LHCN-M2 (cell line): Measurements from ENCODE around the gene MICU1. TPM values are rescaled to one million over a fixed set of nuclear protein-coding genes. Genes with fewer than 3 reads are reported as not detected.
"Not testable (repeated sequence)": the region's sequence is repeated elsewhere in the genome, so short reads cannot be mapped to it uniquely, and the experiment has no call there.

Experiments used
- DNase-seq: peaks from one replicate; pipeline ENCODE4 v3.0.0-alpha.2; 2012; ENCODE audit warnings: low read depth
- total RNA-seq: library from RNA; depleted of rRNA; stranded (reverse); fragments of >200 nt; gene quantifications from 2 replicates; pipeline ENCODE4 v1.2.3, GENCODE V29; 2014

MICU1 gene
- total RNA-seq, 1 experiment from 2014 or later, result 58.2 TPM

DNA sequence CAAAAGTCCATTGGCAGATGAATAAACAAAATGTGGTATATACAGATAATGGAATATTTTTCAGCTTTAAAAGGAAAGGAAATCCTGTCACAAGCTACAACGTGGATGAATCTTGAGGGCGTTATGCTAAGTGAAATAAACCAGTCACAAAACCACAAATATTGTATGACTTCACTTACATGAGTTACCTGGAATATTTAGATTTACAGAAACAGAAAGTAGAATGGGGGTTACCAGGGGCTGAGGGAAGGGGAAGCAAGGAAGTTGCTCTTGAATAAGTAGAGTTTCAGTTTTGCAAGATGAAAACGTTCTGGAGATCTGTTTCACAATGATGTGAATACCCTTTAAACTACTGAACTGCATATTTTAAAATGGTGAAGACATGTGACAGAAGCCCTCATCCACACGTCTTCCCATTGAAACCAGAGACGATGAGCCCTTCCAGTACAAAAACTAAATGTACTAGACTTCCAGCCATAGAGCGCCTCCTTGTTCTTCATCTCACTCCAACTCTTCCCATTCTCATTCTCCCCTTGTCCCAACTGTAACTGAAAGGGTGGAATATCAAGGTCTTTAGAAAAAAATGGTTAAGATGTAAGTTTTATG is 62.4 kb downstream of the MICU1 start:
- no peak for DNase-seq

DNA sequence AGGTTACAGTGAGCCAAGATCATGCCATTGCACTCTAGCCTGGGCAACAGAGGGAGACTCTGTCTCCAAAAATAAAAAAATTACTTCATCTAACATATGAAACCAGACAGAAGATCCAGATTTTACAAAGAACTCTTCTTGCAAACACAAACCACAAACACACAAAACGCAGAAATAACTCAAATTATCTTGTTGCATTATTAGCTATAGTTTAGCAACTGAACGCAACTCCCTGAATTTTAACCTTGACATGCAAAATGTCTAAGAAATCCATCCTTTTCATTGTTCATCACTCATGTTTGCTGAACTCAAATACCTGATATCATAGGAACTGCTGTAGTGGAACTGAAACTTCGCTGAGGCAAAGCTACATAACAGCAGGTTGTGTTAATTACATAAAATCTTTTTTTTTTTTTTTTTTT is 64.1 kb downstream of the MICU1 start:
- no peak for DNase-seq

DNA sequence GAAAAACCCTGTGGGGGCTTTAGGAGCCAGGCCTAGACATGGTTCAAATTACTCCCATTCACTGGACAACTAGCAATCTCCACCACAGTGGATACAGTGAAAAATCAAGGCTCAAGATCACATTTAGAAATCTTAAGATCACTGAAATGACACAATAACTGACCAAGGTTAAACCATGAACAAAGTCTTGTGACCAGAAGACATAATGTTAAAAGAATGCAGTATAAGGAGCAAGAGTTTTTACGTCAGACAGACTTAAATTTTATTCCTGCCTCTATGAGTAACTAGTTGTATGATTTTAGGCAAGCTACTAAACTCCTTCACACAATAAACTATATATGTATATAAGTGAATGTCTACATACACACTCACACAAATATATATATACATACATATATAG is 68.5 kb downstream of the MICU1 start:
- peak; percentile 48 for DNase-seq

DNA sequence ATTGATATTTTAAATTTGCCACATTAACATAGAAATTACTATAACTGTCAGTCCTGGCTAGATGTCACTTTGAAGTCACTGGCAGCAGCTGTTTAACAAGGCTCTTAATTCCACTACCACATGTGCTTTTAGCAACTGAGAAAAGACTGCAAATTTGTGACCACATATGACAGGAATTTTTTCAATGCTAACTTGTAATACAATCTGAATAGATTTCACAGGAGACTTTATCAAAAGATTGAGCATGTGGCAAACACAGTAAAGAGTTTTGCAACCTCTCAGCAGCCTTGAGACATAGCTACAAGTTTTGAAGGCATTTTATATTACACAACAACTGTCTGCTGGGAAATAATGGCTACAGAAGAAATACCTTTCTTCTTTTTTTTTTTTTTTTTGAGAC is 73.0 kb downstream of the MICU1 start:
- DNase-seq, result peak; percentile 90

DNA sequence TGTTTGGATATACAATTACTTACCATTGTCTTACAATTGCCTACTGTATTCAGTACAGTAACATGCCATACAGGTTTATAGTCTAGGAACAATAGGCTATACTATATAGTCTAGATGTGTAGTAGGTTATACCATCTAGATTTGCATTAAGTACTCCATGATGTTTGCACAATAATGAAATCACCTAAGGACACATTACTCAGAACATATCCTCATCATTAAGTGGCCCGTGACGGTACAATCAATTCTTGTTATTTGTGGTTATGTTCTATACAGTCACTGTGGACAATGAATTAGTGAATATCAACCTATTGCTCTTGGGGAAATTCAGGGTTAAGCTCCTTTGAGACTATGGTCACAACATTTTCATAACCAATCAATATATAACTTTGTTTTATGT is 75.6 kb downstream of the MICU1 start:
- no peak for DNase-seq

DNA sequence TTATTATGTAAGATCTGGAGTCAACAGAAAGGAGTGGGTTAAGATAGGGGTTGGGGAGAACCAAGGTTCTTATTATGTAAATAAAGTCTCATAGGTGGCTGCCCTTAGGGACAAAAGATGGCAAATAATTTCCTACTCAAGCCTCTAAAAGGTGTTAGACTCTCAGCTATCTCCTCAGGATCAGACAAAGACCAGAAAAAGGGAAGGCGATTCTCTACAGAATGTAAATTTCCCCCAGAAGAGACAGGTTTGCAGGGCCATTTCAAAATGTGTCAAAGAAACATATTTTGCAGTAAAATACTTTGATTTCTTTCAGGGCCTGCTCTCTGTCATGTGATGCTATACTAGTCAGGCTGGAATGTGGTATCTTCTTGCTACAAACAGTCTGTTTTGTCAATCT is 80.3 kb downstream of the MICU1 start:
- no peak for DNase-seq

DNA sequence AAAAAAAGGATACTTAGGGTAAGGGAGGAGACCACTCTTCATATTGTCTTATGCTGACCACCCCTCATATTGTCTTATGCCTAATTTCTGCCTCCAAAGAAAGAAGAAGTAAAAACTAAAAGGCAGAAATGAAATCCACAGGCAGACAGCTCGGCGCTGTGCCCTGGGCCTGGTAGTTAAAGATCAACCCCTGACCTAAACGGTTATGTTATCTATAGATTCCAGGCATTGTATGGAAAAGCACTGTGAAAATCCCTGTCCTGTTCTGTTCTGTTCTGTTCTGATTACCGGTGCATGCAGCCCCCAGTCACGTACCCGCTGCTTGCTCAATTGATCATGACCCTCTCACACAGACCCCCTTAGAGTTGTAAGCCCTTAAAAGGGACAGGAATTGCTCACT is 82.0 kb downstream of the MICU1 start:
- DNase-seq, result not testable (repeated sequence)

DNA sequence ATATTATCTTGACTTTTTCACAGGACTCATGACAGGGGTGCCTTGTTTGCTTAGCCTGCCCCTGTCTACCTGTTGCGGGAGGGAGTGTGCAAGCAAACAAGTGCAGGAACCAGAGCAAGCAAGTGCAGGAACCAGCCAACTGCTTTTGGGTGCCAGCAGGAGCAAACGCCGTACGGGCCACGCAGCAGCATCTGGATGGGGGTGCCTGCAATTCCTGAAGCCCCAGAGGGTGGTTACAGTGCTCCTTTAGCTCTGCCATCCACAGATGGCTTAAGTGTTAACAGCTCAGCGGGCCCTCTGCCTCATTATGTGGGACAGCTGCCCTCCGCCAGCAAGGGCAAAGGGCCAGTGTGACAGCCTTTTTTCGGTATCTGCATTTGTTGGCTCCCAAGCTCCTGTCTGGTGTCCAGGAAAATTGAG is 83.5 kb downstream of the MICU1 start:
- no peak for DNase-seq

DNA sequence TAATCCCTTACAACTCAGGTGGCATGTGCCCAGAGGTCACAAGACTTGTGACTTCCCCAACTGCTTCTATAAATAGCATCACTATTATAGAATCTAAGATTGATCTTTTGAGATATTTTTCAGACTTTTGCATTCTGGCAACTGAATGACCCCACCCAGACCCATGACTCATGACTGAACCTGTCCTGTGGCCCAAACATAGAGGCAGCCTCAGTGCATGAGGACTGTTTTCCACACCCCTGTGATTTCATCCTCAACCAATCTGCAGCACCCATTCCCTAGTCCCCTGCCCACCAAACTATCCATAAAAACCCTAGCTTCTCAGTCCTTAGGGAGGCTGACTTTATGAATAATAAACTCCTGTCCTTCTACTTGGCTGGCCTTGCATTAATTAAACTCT is 84.5 kb downstream of the MICU1 start:
- DNase-seq, result peak; percentile 6

DNA sequence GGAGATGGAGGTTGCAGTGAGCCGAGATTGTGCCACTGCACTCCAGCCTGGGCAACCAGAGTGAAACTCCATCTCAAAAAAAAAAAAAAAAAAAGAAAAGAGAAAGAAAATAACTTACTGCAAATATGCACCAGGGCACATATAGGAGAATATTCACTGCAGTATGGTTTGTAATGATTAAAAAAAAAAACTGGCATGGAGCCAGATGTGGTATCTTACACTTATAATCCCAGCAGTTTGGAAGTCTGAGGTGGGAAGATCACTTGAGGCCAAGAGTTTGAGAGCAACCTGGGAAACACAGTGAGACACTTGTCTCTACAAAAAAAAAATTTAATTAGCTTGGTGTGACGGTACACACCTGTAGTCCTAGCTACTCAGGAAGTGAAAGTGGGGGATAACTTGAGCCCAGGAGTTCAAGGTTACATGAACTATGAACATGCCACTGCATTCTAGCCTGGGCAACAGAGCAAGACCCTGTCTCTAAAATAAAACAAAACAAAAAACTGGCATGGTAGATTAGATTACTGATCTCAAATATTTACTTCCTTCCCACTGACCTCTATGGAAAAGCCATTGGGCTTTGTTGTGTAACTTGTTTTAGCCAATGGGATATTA is 85.6 kb downstream of the MICU1 start:
- DNase-seq, result no peak

DNA sequence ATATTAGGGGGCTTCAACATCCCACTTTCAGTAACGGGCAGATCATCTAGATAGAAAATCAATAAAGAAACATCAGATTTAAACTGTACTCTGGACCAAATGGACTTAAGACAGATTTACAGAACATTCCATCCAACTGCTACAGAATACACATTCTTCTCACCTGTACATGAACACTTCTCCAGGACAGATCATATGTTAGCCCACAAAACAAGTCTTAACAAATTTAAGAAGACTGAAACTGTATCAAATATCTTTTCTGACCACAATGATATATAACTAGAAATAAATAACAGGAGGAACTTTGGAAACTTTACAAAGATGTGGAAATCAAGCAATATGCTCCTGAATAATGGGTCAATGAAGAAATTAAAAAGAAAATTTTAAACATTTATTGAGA is 86.7 kb downstream of the MICU1 start:
- DNase-seq, result no peak

DNA sequence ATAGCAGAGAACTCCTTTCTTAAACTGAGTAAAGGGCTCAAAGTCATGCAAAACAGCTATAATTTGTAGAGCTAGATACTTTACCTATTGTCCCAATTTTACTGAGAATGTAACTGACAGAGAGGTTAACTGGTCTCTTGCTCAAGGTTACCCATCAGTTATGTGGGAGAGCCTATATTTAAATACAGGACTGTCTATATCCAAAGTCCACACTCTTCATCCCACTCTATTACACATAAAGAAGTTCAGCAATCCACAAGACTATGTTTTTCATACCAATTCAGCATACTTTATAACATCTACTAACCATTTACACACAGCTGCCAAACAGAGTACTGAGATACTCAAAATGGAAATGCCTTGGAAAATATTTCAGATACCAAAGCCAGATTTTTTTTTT is 100.2 kb downstream of the MICU1 start:
- DNase-seq, result no peak

DNA sequence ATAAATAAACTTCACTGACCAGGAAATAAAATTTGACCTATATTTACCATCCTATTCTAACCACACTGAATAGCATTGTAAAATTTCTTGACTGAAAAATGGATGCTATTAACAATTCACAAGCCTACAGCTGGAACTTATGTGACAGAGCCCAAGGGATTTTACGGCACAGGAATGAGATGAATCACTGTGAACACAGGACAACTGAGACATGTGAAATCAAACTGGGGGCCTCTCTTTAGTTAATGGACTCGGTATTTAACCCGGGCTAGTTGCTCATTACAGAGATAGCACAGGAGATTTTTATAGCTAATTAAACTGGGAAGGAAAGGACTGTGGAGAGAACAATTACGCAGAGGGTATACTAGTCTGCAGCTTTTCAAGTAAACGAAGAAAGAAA is 100.6 kb downstream of the MICU1 start:
- DNase-seq, result peak; percentile 53

DNA sequence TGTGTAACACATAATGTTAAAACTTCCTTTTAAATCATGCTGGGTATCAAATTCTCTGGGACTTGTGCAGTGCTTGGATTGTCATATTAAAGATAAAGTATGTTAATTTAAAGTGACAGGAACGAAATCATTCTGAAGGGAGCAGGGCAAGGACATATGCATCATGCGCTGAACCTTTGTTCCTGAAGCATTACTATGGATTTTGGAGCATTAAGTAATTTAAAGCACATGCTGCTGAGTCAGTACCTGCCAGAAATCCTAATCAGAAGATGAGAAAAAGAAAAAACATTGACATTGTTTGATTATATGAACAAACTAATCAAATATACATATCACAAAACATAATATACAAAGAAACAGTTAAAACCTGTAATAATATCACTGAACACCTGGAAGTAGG is 101.4 kb downstream of the MICU1 start:
- no peak for DNase-seq

DNA sequence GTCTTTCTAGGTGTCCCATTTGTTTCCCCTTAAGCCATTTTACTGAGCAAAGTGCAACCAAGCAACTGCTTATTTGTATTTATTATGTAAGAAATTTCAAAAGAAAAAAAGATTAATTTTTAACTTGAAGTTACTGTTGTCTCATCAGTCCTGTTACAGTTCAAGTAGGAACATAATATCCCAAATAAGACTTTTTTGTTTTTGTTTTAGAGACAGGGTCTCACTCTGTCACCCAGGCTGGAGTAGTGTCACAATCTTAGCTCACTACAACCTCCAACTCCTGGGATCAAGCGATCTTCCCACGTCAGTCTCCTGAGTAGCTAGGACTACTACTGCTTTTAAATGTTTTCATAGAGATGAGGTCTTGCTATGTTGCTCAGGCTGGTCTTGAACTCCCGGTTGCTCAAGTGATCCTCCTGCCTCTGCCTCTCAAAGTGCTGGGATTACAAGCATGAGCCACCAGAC is 101.9 kb downstream of the MICU1 start:
- no peak for DNase-seq

DNA sequence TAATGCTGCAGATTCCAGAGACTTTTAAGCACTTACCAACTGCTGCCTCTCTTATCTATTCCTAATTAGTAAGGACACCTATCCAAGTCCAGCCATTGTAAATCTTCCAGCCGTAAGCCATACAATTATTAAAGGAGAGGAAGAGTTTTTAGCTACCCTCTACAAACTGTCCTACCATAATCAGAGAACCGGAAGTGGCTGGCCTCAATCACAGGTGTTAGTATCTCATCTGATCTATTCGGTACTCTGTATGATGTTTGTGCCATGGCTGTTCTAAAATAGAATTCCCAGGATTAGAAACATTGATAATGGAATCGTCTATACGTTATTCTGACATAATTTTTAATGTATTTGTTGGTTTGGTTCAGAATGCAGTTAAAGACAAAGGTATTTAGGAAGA is 102.8 kb downstream of the MICU1 start:
- DNase-seq, result no peak

DNA sequence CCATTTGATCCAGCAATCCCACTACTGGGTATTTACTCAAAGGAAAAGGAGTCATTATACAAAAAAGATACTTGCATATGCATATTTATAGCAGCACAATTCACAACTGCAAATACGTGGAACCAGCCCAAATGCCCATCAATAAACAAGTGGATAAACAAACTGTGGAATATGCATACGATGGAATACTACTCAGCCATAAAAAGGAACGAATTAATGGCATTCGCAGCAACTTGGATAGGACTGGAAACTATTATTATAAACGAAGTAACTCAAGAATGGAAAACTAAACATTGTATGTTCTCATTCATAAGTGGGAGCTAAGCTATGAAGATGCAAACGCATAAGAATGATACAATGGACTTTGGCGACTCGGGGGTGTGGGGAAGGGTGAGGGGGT is 108.6 kb downstream of the MICU1 start:
- no peak for DNase-seq

DNA sequence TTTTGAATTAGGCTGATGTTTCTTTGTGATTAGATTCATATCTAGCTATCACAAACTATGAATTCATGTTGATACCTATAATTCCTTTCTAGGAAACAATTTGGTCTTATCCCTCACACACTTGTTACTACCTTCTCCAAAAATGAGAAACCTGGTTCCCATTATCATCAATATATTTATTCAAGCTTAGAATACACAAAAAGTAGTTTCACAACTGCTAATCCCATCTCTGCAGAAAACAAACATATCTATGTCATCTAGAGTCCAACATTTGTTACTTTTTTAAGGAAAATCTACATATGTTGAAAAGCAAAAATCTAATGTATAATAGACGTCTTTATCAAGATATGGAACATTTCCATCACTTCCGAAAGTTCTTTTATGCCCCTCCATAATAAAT is 110.4 kb downstream of the MICU1 start:
- DNase-seq, result no peak

DNA sequence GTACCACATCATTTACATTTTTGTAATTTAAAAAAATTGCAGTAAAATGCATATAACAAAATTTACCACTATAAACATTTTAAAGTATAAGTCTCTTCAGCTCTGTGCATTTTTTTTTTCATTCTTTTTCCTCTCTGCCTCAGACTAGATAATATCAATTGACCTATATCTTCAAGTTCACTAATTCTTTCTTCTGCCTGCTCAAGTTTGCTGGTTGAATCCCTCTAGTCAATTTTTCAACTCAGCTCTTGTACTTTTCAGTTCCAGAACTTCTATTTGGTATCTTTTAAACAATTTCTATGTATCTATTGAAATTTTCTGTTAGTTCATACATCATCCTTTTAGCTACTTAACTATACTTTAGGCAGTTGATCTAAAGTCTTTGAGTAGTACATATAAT is 112.0 kb downstream of the MICU1 start:
- DNase-seq, result no peak

DNA sequence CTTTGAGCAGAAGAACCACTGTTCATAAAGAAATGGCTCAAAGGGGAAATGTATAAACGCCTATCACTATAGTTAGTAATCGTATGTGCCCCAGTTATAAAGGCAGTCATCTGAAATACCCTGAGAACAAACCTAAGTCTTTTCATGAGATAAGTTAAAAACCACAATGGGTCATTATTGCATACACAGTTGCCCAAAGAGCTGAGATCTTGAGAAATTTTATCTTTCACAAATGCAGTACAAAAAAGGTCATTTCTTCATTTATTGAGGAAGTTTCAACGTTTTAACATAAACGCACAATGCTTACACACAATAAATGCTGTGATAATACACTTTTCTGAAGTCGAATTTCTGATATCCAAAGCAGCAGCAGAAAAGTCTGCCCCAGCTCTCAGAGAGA is 114.4 kb downstream of the MICU1 start:
- no peak for DNase-seq

DNA sequence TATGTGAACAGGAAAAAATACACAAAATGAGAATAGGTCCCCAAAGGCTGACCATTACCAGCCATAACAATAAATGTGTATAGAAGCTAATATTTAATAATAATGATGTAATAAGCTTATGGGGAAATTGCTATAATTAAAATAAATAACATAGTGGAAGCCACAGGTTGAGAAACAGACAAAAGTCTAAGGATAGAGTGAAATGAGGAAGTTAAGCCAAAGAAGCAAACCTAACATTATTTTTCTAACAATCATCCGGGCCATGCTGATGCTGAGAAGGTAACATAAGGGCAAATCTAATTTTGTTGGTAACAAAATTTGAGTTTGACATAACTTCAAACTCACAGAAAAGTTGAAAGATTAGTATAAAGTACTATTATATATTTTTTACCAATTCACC is 115.9 kb downstream of the MICU1 start:
- DNase-seq, result no peak

DNA sequence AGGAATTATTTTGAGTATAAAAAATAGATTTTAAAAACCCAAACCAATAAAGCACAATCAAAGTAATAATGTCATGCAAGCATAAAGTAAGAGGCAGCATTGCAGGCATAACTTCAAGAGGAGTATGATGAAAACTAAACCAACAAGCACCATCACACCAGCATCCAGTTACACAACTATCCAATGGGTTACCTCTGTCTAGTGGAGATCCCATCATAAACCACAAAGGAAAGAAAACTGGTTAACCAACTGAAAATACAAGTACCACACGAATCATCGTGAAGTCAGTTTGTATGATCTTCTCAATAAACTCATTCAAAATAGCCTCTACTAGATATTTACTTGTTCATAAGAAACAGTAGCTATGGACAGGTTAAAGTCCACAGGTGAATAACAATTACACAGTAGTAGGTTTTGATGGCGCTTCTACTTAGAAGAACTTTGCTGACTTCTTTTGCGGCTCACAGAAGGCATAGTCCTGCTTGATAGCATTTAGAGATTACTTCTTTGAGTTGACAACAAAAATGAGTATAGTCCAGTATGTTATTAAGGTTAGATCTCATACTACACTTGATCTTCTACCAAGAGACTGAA is 116.6 kb downstream of the MICU1 start:
- peak; percentile 59 for DNase-seq

DNA sequence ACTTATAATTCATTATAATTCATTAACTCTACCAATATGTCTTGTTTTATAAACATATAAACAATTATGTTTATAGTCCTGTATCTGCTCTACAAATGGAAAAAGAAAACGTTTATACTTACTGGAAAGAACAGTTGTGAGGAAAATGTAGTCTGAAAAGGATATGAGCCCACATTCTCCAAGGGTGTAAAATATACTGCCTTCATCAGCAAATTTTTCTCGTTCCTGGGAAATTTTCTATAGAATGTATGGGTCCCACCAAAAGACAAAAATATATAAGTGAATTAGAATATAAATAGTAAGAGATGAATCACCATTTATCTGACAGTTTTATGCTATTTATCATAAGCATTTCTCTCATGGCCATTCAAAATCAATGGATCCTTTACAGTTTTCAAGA is 117.8 kb downstream of the MICU1 start:
- no peak for DNase-seq
